Stimulated activated CD8-positive, alpha-beta memory T cell treated with anti-CD3 and anti-CD28 coated beads, Interleukin-12 subunit alpha, Interleukin-12 subunit beta, amount 100 ng/mL, for 1 hour (primary cell): ENCODE results near the gene SOX18.

ENCODE experiments used
- DNase-seq: peaks from one replicate; pipeline ENCODE4 v3.0.0-alpha.2; 2020; ENCODE audit warnings: low read depth

The SOX18 gene

GRCh38 chr20:64080813-64081623 lies 31.6 kb upstream of the SOX18 start:
- DNase-seq: no peak

GRCh38 chr20:64080013-64080812 lies 30.8 kb upstream of the SOX18 start, which contains the start of gene OPRL1:
OPRL1 (plus strand) TSS chr20:64080082; CDS start chr20:64092721, 12,639 bp downstream.
- no peak for DNase-seq

GRCh38 chr20:64079273-64080012 lies 30.0 kb upstream of the SOX18 start, which contains the start of gene RGS19:
RGS19 (minus strand) TSS chr20:64079518; CDS start chr20:64076886, 2,632 bp downstream.
- peak; percentile 38 for DNase-seq

GRCh38 chr20:64078934-64079272 lies 29.5 kb upstream of the SOX18 start:
- DNase-seq: no peak

- DNase-seq: peak; percentile 42
Observed at GRCh38 chr20:64077876-64078551, 28.6 kb upstream of the SOX18 start.

- DNase-seq: no peak
Observed at GRCh38 chr20:64077541-64077875, 28.1 kb upstream of the SOX18 start.

GRCh38 chr20:64077094-64077493 lies 27.7 kb upstream of the SOX18 start:
- DNase-seq: no peak

GRCh38 chr20:64076061-64076997 lies 26.9 kb upstream of the SOX18 start:
- no peak for DNase-seq

- DNase-seq: no peak
Observed at GRCh38 chr20:64075556-64075955, 26.1 kb upstream of the SOX18 start.

- no peak for DNase-seq
Observed at GRCh38 chr20:64074963-64075362, 25.5 kb upstream of the SOX18 start.

- DNase-seq: no peak
Observed at GRCh38 chr20:64074184-64074789, 24.8 kb upstream of the SOX18 start.

GRCh38 chr20:64073476-64074183 lies 24.2 kb upstream of the SOX18 start:
- DNase-seq: no peak

GRCh38 chr20:64072498-64073063 lies 23.1 kb upstream of the SOX18 start:
- DNase-seq: no peak

- DNase-seq: no peak
Observed at GRCh38 chr20:64071341-64072332, 22.2 kb upstream of the SOX18 start.

- DNase-seq: no peak
Observed at GRCh38 chr20:64070244-64070993, 21.0 kb upstream of the SOX18 start.

- no peak for DNase-seq
Observed at GRCh38 chr20:64069614-64070243, 20.3 kb upstream of the SOX18 start.

GRCh38 chr20:64069209-64069613 lies 19.8 kb upstream of the SOX18 start:
- DNase-seq: no peak
